GM13977 (cell line): ENCODE results near the gene MRPL47.

ENCODE experiments used
- DNase-seq: peaks from one replicate; pipeline ENCODE4 v3.0.0; 2012; ENCODE audit warnings: low spot score
- CTCF ChIP-seq: IDR thresholded peaks from 2 replicates; pipeline ENCODE4 v1.5.1; 2012; ENCODE audit warnings: mild to moderate bottlenecking, control low read depth; ENCODE audit not compliant: insufficient read depth; ENCODE audit errors: extremely low read depth, missing control alignments
- in situ Hi-C: fragments of 300-500 bp; cut with MboI; formaldehyde crosslinking; loops from one replicate; pipeline ENCODE4 v1.12.0; 2022; ENCODE audit warnings: low sequenced_read_pairs, low pct_unique_long_range_greater_than_20kb, mixed read lengths, inconsistent platforms; ENCODE audit not compliant: unreplicated experiment

Gene MRPL47

GRCh38 chr3:179613807-179614206, 9.4 kb upstream of the MRPL47 start:
- TF ChIP-seq CTCF = no peak
- in situ Hi-C loops = no loop called here
- DNase-seq = no peak

- DNase-seq = no peak
- in situ Hi-C loops = no loop called here
- no peak for TF ChIP-seq CTCF
Measured at GRCh38 chr3:179610066-179610465, 5.6 kb upstream of the MRPL47 start.

GRCh38 chr3:179608931-179609720, 4.7 kb upstream of the MRPL47 start:
- DNase-seq = peak; percentile 48
- in situ Hi-C loops = no loop called here
- no peak for TF ChIP-seq CTCF

- no peak for TF ChIP-seq CTCF
- DNase-seq = no peak
- in situ Hi-C loops = no loop called here
Measured at GRCh38 chr3:179606534-179607085, 2.2 kb upstream of the MRPL47 start.

GRCh38 chr3:179603831-179604230, 607 bp downstream of the MRPL47 start:
- in situ Hi-C loops = no loop called here
- no peak for TF ChIP-seq CTCF
- DNase-seq = no peak

GRCh38 chr3:179603321-179603720, 1.1 kb downstream of the MRPL47 start:
- in situ Hi-C loops = no loop called here
- TF ChIP-seq CTCF = no peak
- no peak for DNase-seq
